ENCODE results near the gene RIMS4. TPM values are rescaled to one million over a fixed set of nuclear protein-coding genes. Genes with fewer than 3 reads are reported as not detected.

Gene RIMS4
- 48.2 TPM for total RNA-seq

GRCh38 chr20:44810391-44811149 lies at the start of gene RIMS4:
TSS of gene RIMS4 (minus strand) at chr20:44810546. CDS start at chr20:44810271, 275 bp downstream.

DNA sequence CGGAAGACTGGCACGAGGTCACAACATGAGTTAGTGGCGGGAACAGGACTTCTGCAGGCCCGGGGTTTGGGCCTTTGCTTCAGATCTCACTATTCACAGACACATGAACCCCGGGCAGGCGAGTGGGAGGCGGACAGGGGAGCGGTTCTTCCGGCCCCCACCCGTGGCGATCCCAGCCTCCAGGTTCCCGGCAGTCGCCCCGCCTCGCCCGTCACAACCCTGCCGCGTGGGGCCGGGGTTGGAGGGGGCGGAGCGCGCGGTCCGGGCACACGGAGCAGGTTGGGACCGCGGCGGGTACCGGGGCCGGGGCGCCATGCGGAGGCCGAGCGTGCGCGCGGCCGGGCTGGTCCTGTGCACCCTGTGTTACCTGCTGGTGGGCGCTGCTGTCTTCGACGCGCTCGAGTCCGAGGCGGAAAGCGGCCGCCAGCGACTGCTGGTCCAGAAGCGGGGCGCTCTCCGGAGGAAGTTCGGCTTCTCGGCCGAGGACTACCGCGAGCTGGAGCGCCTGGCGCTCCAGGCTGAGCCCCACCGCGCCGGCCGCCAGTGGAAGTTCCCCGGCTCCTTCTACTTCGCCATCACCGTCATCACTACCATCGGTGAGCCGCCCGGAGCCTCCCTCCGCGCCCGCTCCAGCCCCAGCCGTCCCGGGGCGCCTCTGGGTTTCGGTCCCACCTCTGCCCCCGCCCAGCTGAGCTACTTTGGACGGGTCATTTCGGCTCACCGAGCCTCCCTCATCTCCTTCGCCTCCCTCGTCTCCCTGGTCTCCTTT lies 64.6 kb downstream of the RIMS4 start, which contains the start of gene KCNK15:
TSS of gene KCNK15 (plus strand) at position 268 of the 769 bp plus-strand sequence. CDS start at position 314, 46 bp downstream.

DNA sequence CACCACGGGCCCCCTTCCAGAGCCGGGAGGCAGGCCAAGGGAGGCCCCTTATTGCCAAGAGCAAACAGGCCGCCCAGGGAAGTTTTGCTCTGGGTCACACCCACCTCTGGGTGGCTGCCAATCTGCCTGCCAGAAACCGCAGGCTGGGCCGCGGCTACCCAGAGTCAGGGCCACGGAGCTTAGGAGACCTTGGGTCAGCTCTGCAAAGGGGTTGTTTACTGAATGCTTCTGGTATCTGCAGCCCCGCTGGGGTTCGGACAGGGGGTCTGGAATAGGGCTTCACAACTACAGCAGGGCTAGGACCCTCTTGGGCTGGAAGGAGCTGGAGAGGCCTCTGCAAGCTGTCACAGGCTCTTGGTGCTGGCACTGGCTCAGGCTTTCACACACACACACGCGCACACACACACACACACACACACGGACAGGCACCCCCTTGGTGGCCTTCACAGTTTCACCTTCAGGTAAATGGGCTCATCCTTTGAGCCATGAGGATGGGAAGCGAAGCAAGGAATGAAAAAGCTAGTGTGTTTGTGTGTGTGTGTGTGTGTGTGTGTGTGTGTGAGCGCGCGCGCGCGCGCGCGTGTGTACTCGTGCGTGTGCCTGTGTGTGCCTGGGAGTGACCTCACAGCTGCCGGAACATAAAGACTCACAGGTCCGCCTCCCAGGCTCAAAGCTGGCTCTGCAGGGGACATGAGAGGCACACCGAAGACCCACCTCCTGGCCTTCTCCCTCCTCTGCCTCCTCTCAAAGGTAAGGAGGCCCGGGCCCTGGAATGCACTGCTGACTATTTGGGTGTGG lies 95.4 kb downstream of the RIMS4 start, which contains the start of gene CCN5:
TSS of gene CCN5 (plus strand) at position 669 of the 798 bp plus-strand sequence. CDS start at position 691, 22 bp downstream.

Other genes with a start within 250 kb of the RIMS4 start
- 36.0 TPM for gene PKIG, start 228.0 kb downstream of the RIMS4 start, total RNA-seq
- 1.8 TPM for gene ADA, start 158.8 kb downstream of the RIMS4 start, total RNA-seq
- gene CCN5, start 95.2 kb downstream of the RIMS4 start, total RNA-seq: not detected
- not detected for gene KCNK15, start 64.7 kb downstream of the RIMS4 start, total RNA-seq
- 281 TPM for gene YWHAB, start 75.2 kb upstream of the RIMS4 start, total RNA-seq
- 8.8 TPM for gene PABPC1L, start 99.5 kb upstream of the RIMS4 start, total RNA-seq
- 9.2 TPM for gene TOMM34, start 149.9 kb upstream of the RIMS4 start, total RNA-seq
- 31.6 TPM for gene STK4, start 156.0 kb upstream of the RIMS4 start, total RNA-seq